ENCODE measurements around the gene DIP2C. TPM values are rescaled to one million over a fixed set of nuclear protein-coding genes. Genes with fewer than 3 reads are reported as not detected.

DIP2C gene
- total RNA-seq, 1 donor from 2014 or later, result 23.1 TPM

DNA sequence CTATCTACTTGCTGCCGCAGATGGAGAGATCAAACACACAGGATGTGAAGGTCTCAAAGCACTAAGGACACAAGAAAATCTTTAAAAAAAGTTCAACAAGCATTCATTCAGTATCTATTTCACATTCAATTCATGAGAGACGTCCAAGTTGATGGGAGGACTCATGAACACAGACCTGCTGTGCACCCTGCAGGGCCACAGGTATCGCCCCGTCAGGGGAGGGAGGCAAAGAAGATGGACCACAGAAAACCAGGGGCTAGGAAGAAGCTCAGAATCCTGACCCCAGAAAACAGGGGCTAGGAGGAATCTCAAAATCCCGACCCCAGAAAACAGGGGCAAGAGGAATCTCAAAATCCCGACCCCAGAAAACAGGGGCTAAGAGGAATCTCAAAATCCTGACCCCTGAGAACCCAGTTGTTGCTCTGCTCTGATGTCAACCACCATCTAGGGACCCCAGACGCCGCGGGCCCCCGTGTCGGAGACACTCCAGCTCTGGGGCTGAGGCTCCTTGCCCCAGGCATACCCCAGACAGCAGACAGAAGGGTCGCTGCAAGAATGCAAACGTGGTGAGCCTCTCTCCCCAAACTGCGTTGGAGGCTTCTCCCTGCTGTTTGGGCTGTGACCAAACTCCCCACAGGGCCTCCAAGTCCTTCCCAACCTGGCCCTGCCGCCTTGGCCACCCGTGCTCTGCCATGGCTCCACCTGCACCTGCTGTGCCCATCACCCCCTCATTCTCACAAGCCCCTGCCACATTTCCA lies 197.6 kb downstream of the DIP2C start:
- Mint-ChIP-seq H3K4me1 (ENCODE audit: unreplicated experiment) (peaks cover 46% of the 10 kb centered on the region), H3K9me3 (no peaks in the 10 kb centered on the region), H3K27me3 (no peaks in the 10 kb centered on the region), H3K27ac (no peak overlapping the region), H3K36me3 (no peaks in the 10 kb centered on the region), H3K4me3 (no peak overlapping the region)
- TF ChIP-seq, protein P1, sequence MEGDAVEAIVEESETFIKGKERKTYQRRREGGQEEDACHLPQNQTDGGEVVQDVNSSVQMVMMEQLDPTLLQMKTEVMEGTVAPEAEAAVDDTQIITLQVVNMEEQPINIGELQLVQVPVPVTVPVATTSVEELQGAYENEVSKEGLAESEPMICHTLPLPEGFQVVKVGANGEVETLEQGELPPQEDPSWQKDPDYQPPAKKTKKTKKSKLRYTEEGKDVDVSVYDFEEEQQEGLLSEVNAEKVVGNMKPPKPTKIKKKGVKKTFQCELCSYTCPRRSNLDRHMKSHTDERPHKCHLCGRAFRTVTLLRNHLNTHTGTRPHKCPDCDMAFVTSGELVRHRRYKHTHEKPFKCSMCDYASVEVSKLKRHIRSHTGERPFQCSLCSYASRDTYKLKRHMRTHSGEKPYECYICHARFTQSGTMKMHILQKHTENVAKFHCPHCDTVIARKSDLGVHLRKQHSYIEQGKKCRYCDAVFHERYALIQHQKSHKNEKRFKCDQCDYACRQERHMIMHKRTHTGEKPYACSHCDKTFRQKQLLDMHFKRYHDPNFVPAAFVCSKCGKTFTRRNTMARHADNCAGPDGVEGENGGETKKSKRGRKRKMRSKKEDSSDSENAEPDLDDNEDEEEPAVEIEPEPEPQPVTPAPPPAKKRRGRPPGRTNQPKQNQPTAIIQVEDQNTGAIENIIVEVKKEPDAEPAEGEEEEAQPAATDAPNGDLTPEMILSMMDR (conservative IDR thresholded peaks at IDR 0.05), result no peak
- DNase-seq (ENCODE audit: extremely low spot score, unreplicated experiment), result no peak

DNA sequence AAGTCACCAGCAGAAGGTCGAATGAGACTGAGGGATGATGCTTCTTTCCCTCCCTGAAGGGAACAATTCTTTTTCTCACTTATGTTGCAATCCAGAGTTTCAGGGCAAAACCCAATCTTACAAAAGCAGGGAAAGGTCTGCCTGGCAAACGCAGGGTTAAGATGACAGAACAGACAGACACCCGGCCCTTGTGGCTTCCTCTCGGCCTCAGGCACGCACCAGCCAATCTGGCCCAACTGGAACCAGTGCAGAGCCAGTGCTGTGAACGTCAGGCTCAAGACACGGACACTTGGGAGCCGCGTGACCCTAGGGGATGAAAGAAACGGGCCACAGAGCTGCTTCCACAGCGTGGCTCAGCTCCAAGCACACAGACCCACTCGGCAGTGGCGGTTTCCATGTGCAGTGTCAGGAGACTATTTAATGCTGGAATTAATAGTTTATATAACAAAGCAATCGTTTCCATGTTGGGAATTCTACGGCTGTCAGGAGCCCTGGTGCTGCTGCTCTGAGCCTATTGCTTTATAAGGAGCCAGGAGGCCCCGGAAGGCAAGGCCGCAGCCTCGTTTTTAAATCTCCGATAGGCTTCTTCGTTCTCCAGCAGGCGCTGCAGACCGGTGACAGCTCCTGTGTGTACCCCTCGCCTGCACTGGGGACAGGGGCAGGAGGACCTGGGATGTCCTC lies 198.4 kb downstream of the DIP2C start:
- no peaks in the 10 kb centered on the region for H3K27me3 Mint-ChIP-seq
- TF ChIP-seq, protein P1 (conservative IDR thresholded peaks at IDR 0.05), result no peak
- H3K9me3 Mint-ChIP-seq, result no peaks in the 10 kb centered on the region
- peak overlapping the region; percentile 53 for H3K27ac Mint-ChIP-seq
- DNase-seq (ENCODE audit: extremely low spot score, unreplicated experiment), result no peak
- H3K4me1 Mint-ChIP-seq (ENCODE audit: unreplicated experiment), result peaks cover 54% of the 10 kb centered on the region
- no peak overlapping the region for H3K4me3 Mint-ChIP-seq
- no peaks in the 10 kb centered on the region for H3K36me3 Mint-ChIP-seq

DNA sequence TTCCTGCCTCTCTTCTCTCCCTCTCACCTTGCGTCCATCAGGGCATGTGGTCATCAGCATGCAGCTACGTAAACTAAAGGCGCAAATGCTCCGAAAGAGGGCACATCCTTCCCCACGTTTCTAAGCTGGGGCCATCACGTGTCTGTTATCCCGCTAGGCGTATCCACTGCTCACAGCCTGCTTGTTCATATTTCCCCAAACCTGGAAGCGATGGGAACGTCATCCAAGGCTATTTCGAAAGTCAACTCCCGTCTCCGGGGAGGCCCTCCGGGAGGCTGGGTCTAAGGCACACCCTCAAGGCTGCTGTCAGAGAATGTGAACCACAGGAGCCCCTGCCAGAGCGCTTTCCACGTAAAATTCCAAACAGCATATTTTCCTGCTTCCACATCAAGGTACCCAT lies 199.2 kb downstream of the DIP2C start:
- DNase-seq (ENCODE audit: extremely low spot score, unreplicated experiment), result no peak
- no peaks in the 10 kb centered on the region for H3K36me3 Mint-ChIP-seq
- H3K4me1 Mint-ChIP-seq (ENCODE audit: unreplicated experiment), result peaks cover 58% of the 10 kb centered on the region
- TF ChIP-seq, protein P1 (conservative IDR thresholded peaks at IDR 0.05), result no peak
- no peaks in the 10 kb centered on the region for H3K9me3 Mint-ChIP-seq
- no peaks in the 10 kb centered on the region for H3K27me3 Mint-ChIP-seq
- H3K27ac Mint-ChIP-seq, result peak overlapping the region; percentile 53
- H3K4me3 Mint-ChIP-seq, result no peak overlapping the region

DNA sequence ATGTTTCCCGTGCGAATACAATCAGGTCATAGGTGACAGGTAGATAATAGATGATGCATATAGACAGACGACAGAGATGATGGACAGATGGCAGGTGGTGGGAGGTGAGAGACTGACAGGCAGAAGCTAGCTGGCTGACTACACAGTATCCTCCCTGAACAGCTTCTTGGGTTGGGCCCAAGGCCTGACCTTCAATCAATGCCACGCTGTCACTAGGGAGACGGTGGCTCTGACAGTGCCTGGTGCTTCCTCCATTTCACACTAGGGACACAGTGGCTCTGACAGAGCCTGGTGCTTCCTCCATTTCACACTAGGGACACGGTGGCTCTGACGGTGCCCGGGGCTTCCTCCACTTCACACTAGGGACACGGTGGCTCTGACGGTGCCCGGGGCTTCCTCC lies 200.1 kb downstream of the DIP2C start:
- H3K4me1 Mint-ChIP-seq (ENCODE audit: unreplicated experiment), result peaks cover 56% of the 10 kb centered on the region
- no peaks in the 10 kb centered on the region for H3K27me3 Mint-ChIP-seq
- H3K36me3 Mint-ChIP-seq, result peaks cover under 1% of the 10 kb centered on the region
- no peak for DNase-seq (ENCODE audit: extremely low spot score, unreplicated experiment)
- no peaks in the 10 kb centered on the region for H3K9me3 Mint-ChIP-seq
- H3K27ac Mint-ChIP-seq, result no peak overlapping the region
- no peak overlapping the region for H3K4me3 Mint-ChIP-seq
- TF ChIP-seq, protein P1 (conservative IDR thresholded peaks at IDR 0.05), result no peak

DNA sequence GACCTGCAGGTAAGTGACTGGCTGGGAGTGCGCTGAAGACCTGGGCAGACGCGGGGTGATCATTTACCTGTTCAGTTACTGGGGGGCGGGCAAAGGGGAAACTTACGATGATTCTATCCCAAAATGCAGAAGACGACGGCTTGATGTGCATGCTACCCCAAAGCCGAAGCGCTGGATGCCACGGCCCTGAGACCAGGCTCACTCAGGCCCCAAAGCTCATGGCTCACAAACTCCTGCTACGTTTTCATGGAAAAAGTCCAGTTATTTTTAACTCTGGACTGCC lies 200.6 kb downstream of the DIP2C start:
- no peak for DNase-seq (ENCODE audit: extremely low spot score, unreplicated experiment)
- TF ChIP-seq, protein P1 (conservative IDR thresholded peaks at IDR 0.05), result no peak
- H3K27ac Mint-ChIP-seq, result no peak overlapping the region
- H3K36me3 Mint-ChIP-seq, result peaks cover 5% of the 10 kb centered on the region
- no peaks in the 10 kb centered on the region for H3K9me3 Mint-ChIP-seq
- no peaks in the 10 kb centered on the region for H3K27me3 Mint-ChIP-seq
- no peak overlapping the region for H3K4me3 Mint-ChIP-seq
- H3K4me1 Mint-ChIP-seq (ENCODE audit: unreplicated experiment), result peaks cover 51% of the 10 kb centered on the region

All from type B pancreatic cell (in vitro differentiated cells).